ENCODE data around the gene LRRC39.
"Not testable (repeated sequence)": the region's sequence is repeated elsewhere in the genome, so short reads cannot be mapped to it uniquely, and the experiment has no call there.

Gene LRRC39

DNA sequence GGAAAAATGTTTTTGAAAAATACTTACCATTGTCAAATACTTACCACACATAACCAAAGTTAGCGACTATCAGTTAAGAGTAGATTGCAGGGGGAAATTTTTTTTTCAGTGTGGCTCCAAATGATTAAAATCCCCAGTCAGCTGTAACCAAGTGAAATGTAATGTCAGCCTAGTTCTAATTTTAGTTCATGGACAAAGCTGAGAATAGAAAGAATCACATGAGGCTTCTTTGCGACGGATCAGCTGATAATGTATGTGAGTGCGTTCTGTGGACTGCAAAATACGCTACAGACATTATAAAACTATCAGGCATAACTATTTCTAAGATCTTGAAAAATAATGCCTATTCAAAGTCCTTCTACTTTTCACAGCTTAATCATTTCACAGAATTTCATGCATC lies at the start of gene LRRC39:
Gene LRRC39, minus strand, starts transcription at position 166 of the 400 bp plus-strand sequence. CDS start 9,740 bp downstream, outside the sequence.
- no peak for DNase-seq (ENCODE audit: low read depth)

DNA sequence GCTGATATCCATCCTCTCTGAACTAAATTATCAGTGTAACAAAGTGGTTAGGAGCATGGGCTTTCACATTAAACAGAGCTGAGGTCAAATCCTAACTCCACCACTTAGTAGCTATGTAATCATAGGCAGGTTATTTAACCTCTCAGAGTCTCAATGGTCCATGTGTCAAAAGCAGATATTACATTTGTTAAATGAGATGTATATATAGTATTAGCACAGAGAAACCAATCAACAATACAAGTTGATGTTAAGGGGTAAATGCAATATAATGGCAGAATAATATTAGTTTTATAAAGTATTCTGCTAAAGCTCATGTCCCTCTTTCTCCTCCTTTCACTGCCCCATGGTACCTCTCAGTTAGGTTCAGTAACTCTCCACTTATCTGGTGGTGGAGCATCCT lies 44.4 kb upstream of the LRRC39 start:
- DNase-seq (ENCODE audit: low read depth): no peak

DNA sequence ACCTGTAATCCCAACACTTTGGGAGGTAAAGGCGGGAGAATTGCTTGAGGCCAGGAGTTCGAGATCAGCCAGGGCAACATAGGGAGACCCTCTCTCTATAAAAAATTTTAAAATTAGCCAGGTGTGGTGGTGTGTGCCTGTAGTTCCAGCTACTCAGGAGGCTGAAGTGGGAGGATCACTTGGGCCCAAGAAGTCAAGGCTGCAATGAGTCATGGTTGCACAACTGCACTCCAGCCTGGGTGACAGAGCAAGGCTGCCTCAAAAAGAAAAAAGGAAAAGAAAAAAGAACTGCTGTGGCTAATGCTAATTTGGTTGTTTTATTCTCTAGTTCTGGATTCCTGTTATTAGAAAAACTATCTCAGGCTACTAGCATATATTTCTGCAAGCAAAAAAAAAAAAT lies 41.8 kb upstream of the LRRC39 start:
- no peak for DNase-seq (ENCODE audit: low read depth)

DNA sequence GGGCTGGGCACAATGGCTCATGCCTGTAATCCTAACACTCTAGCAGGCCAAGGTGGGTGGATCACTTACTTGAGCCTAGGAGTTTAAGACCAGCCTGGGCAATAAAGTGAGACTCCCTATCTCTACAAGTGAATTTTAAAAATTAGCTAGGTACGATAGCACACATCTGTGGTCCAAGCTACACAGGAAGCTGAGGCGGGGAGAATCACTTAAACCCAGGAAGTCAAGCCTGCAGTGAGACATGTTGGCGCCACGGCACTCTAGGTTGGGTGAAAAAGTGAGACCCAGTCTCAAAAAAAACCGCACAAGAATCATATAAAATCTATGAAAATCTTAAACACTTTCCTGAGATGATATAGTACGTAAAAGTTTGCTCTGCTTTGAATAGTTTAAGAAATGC lies 41.4 kb upstream of the LRRC39 start:
- DNase-seq (ENCODE audit: low read depth): no peak

DNA sequence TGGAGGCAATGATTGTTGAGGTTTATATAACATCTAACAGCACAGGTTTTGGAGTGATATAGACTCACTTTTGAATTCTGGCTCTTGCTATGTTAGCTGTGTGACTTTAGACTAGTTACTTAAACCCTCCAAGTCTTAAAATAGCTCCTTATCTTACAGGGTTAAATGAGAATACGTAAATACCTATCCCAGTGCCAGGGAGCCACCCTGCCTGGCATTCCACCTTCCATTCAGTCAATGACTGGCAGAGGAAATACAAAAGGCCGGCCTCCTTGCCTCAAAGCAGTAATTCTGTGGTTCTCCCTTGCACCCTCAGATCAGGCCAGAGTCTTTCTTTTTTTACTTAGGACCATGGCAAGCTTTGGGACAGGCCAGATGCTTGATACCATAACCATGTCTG lies 39.8 kb upstream of the LRRC39 start:
- no peak for DNase-seq (ENCODE audit: low read depth)

DNA sequence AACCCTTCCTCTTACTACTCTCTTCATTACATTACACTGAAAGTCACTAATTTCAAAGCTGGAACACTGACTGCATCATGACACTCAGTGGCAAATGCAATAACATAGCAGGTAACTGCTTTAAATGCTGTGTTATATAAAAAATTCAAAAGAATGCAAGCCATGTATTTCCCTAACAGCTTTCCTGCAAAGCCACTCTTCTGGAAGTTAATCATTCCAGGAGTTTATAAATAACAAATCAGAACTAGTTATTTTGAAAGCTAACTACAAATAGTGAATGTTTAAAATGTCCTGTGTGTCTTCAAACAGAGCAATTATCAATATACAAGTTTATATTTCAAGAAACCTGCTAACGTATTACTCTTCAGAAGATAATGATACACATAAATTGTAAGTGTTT lies 37.0 kb upstream of the LRRC39 start:
- no peak for DNase-seq (ENCODE audit: low read depth)

DNA sequence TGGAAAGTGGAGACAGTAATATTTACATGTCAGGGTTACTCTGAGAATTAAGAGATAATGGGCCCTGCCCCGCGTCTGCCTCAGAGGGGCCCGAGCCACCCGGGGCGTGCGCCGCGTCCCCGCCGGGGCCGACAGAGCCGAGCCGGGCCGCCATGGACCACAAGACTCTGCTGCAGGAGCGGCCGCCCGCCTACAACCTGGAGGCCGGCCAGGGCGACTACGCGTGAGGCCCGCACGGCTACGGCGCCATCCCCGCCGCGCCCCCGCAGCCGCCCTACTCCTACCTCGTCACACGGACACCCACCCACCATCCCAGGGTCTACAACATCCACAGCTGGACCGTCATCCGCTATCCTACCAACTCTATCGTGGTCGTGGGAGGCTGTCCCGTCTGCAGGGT lies 35.1 kb upstream of the LRRC39 start:
- no peak for DNase-seq (ENCODE audit: low read depth)

DNA sequence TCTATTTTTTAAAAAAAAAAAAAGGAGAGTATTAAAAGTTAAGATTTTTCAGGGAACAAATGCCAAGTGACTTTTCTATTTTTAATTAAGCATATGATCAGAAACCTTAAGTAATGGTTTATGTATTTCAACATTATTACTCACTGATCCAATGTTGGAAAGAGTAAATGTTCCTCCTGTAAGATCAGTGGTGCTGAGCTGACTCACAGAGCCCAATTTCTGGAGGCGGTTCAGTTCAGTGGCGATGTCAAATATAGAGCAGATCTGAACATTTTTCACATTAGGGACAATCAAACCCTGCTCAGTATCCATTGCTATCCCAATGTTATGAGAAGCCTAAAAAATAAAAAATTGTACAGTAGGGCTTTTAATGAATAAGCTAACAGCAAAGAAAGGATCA lies 28.2 kb upstream of the LRRC39 start:
- no peak for DNase-seq (ENCODE audit: low read depth)

DNA sequence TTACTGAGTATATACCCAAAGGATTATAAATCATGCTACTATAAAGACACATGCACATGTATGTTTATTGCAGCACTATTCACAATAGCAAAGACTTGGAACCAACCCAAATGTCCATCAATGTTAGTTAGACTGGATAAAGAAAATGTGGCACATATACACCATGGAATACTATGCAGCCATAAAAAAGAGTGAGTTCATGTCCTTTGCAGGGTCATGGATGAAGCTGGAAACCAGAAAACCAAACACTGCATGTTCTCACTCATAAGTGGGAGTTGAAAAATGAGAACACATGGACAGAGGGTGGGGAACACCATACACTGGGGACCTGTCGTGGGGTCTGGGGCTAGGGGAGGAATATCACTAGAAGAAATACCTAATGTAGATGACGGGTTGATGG lies 27.5 kb upstream of the LRRC39 start:
- DNase-seq (ENCODE audit: low read depth): not testable (repeated sequence)

DNA sequence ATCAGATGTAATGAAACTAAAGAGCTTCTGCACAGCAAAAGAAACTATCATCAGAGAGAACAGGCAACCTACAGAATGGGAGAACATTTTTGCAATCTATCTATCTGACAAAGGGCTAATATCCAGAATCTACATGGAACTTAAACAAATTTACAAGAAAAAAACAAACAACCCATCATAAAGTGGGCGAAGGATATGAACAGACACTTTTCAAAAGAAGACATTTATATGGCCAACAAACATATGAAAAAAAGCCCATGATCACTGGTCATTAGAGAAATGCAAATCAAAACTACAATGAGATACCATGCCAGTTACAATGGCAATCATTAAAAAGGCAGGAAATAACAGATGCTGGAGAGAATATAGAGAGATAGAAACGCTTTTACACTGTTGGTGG lies 27.0 kb upstream of the LRRC39 start:
- DNase-seq (ENCODE audit: low read depth): not testable (repeated sequence)

DNA sequence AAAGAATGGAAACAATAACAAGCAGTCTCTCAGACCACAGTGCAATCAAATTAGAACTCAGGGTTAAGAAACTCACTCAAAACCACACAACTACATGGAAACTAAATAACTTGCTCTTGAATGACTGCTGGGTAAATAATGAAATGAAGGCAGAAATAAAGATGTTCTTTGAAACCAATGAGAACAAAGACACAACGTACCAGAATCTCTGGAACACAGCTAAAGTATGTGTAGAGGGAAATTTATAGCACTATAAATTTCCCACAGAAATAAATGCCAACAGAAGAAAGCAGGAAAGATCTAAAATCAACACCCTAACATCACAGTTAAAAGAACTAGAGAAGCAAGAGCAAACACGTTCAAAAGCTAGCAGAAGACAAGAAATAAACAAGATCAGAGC lies 24.6 kb upstream of the LRRC39 start:
- not testable (repeated sequence) for DNase-seq (ENCODE audit: low read depth)

DNA sequence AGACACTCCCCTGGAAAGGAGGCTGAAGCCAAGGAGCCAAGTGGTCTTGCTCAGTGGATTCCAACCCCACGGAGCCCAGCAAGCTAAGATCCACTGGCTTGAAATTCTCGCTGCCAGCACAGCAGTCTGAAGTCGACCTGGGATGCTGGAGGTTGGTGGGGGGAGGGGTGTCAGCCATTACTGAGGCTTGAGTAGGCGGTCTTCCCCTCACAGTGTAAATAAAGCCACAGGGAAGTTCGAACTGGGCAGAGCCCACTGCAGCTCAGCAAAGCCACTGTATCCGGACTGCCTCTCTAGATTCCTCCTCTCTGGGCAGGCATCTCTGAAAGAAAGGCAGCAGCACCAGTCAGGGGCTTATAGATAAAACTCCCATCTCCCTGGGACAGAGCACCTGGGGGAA lies 22.0 kb upstream of the LRRC39 start:
- DNase-seq (ENCODE audit: low read depth): not testable (repeated sequence)

DNA sequence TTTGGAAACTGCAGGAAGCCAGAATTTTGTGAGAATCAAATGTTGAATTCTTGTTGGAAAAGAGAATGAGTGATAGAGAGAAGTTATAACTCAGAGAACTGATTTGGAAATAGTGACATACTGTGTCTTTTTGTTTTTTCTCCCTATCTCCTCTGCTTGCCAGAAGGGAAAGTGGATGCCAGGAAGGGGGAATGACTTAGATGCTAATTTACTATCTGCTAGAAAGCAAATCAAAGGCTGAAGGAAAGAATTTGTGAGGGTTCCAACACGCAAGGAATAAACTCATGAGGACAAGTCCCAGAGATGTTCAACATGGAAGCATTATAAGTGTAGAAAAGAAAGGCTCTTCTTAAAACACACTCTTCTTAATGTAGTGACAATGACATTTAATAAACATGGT lies 20.5 kb upstream of the LRRC39 start:
- no peak for DNase-seq (ENCODE audit: low read depth)

DNA sequence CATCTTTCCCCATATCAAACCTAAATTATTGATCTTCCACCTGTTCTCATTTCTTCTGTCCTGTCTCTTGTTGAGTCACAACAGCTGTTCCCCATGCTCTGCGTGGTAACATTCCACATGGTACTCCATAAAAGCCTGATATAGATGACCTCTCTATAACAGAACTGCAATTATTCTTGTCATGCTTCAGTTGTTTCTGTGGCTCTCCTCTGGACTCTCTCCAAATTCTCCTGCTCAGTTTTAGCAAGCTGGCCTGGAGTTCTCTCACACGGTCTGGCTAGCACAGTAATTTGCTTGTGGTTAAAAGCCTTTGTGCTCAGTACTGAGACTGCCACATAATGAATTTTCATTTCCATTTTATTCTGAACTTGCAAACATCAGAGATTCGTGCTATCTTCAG lies 10.6 kb upstream of the LRRC39 start:
- peak; percentile 2 for DNase-seq (ENCODE audit: low read depth)

DNA sequence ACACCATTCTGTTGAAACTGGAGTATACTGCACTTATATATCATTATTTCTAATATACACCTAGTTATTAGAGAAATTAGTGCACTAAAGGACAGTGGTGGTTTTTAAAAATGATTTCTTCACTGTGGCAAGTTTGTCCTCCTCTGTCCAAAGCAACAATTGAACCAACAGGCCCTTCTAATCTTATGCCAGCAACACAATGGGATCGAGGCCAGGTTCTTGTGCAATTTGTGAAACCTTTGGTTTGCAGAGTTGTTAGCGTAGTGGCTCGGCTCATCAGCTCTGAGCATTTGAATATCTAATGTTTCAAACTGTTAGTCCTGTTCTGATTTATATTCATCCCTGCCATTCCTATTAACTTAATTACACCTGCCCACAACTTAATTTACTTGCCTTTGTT lies 9.9 kb upstream of the LRRC39 start:
- DNase-seq (ENCODE audit: low read depth): peak; percentile 30

DNA sequence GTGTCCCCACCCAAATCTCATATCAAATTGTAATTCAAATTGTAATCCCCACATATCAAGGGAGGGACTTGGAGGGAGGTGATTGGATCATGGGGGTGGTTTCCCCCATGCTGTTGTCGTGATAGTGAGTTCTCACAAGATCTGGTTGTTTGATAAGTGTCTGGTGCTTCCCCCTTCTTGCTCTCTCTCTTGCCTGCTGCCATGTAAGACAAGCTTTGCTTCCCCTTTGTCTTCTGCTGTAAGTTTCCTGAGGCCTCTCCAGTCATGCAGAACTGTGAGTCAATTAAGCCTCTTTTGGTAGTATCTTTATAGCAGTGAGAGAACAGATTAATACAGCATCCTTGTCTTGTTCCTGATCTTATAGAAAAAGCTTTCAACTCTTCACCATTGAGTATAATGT lies 6.5 kb upstream of the LRRC39 start:
- DNase-seq (ENCODE audit: low read depth): no peak

DNA sequence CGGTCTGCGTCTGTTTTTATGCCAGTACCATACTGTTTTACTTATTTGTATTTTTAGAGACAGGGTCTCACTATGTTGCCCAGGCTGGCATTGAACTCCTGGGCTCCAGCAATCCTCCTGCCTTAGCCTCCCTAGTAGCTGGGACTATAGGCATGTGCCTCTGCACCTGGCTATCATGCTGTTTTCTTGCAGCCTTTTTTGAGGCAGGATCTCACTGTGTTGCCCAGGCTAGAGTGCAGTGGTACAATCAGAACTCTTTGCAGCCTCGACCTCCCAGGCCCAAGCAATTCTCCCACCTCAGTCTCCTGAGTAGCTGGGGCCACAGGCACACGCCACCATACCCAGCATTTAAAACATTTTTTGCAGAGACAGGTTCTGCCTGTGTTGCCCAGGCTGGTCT lies 5.3 kb upstream of the LRRC39 start:
- no peak for DNase-seq (ENCODE audit: low read depth)

DNA sequence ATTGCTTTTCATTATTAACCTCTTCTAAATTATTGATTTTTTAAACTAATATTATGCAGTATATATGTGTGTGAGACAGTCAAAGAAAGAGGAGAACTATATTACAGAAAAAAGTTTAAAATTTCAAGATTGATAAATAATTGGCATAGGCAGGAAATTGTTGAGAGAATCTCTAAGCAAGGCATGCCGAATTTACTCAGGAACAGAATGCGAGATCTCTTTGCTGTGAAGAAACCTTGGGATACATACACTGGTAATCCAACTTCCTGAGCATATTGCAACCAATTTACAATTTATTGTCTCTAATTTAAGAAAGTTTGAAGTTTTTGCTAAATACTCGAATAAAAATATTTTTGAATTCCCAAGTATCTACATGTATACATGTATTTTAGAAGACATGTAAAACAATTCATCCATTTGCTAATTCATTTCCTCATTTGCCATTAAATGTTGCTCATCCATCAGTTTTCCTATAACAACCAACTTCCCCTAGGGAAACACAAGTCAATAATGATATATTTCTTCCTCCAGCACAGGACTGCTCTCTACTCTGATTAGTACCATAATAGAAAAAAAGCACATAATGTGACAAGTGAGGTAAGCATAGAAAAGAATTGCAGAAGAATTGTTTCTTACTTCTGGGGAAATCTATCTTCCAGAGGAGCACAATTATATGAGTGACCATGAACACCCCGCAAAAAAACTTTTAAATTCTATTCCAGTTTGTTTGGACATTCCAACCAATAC lies 588 bp downstream of the LRRC39 start:
- no peak for DNase-seq (ENCODE audit: low read depth)

DNA sequence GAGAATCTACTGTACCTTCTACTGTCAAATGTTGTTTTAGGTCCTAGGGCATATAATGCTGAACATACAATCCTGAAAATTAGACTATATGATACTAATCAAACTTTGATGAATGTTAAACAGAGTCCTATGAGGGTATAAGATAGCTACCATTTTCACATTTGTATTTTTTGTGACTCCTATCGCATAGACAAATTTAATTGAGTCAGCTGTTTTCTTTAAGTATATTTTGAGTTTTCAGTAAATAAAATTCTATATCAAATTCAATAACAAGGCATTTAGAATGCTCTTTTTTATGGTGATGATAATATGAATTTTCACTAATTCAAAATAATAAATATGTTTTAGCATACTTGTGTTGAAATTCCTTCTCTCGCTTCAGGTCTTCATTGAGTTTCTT lies 10.0 kb downstream of the LRRC39 start:
- no peak for DNase-seq (ENCODE audit: low read depth)

DNA sequence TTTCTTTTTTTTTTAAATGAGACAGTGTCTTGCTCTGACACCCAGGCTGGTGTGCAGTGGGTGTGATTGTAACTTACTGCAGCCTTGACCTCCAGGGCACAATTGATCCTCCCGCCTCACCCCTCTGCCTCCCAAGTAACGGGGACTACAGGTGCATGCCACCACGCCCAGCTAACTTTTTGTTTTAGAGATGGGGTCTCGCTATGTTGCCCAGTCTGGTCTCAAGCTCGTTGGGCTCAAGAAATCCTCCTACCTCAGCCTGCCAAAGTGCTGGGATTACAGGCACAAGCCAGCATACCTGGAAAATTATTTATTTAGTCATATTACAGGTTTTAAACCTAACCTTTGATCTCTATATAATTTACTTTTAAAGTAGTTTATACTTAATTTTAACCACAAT lies 13.4 kb downstream of the LRRC39 start:
- DNase-seq (ENCODE audit: low read depth): no peak

DNA sequence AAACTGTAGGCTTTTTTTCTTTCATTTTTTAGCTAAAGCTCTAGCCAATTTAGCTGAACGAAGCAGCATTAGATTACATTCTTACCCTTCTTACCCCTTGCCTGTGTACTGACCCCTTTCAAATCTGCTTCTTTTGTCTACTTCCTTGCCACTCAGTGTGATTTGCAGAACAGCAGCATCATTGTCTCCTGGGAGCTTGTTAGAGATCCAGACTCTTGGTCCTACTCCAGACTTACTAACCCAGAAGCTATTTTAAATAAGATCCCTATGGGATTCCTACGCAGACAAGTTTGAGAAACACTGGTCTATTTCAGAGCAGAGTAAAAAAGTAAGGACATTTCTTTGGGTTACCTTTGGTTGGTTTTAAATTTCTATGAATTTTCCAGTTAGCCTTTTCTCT lies 13.8 kb downstream of the LRRC39 start:
- peak; percentile 73 for DNase-seq (ENCODE audit: low read depth)

DNA sequence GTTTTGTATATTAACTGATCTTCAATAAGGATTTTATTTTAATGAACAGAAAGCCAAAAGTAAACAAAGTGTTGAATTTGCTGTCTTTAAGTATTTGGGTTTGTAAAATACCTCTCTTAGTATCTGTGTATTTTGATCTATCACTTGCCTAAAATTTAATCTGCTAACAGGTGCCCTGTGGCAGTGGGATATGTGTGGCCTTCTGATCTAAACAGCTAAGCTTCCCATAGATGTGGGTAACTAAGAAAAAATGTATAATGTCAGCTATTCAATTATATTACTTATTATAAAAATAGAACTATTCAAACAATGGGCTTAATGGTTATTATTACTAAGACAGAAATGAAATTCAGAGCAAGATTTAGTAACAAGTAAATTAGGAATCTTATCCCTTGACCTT lies 15.2 kb downstream of the LRRC39 start:
- DNase-seq (ENCODE audit: low read depth): no peak

DNA sequence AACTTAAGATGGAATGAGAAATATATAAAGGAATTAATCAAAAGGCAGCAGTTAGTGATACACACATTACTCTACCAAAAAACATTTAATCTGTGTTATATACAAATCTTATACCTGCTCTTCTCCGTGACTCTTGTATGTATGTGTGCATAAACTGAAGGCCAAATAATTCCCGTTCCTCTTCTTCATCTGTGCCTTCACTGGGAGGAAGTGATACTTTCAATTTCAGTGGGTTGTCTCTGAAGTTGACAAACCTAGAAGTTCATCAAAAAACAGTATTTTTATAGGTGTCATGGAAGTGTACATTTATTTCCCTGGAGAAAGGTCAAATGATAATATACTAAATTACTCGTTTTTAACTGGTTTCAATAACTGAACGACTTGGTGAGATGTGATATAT lies 25.8 kb downstream of the LRRC39 start:
- no peak for DNase-seq (ENCODE audit: low read depth)

DNA sequence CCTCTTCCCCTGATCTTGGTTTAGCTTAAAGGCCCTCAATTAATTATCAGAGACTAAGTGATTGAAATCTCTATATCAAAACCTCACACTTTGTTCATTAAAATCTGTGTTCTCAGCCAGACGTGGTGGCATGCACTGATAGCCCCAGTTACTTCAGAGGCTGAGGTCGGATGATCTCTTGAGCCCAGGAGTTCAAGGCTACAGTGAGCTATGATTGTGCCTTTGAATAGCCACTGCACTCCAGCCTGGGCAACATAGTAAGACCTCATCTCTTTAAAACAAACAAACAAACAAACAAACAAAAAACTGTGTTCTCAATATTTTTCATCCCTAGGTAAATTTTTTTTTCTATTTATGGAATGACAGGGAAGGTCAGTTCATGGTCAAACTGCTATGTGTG lies 26.4 kb downstream of the LRRC39 start:
- no peak for DNase-seq (ENCODE audit: low read depth)

DNA sequence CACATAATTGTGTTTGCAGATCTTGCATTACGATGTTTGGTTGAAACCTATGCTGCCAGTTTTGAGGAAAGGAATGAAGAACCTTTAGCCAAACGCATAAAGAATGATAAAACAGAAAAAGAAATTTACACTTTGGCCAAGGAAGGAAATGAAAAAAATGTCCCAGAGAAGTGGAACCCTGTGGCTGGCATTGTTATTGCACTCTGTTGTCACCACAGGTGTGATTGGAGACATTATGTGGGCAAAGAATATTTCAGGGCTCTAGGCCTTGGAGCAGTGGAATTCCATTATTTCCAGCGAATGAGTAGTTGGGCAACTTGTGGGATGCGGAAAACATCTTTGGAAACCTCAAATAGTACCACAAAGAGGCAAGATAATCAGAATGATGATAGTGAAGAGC lies 30.2 kb downstream of the LRRC39 start:
- no peak for DNase-seq (ENCODE audit: low read depth)
